Glomerular visceral epithelial cell (primary cell): Measurements from ENCODE around the gene HSD3B1.
"Not testable (repeated sequence)": the region's sequence is repeated elsewhere in the genome, so short reads cannot be mapped to it uniquely, and the experiment has no call there.

Source experiments
- DNase-seq: peaks from one replicate; pipeline ENCODE4 v3.0.0-alpha.2; 2016; ENCODE audit errors: extremely low spot score

The HSD3B1 gene

GRCh38 chr1:119553302-119554071, 46.5 kb downstream of the HSD3B1 start:
- DNase-seq: peak; percentile 8

DNA sequence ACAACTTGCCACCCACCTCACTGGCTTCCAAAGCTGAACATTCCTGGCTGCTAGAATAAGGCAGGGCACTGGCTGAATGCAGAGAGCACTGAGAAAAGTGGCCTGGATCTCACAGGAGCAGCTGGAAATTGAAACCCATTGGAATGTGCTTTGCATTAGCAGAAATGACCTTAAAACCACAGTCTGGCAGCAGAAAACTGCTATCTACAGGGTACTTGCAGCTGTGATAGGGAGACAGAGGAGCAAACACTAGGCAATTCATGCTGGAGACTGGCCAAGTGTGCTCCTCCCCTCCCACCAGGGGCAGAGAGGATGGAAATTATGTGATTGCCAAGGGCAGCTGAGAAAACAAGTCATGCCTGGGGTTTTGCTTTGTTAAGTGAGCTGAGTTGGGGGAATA, 47.2 kb downstream of the HSD3B1 start:
- DNase-seq: peak; percentile 83

DNA sequence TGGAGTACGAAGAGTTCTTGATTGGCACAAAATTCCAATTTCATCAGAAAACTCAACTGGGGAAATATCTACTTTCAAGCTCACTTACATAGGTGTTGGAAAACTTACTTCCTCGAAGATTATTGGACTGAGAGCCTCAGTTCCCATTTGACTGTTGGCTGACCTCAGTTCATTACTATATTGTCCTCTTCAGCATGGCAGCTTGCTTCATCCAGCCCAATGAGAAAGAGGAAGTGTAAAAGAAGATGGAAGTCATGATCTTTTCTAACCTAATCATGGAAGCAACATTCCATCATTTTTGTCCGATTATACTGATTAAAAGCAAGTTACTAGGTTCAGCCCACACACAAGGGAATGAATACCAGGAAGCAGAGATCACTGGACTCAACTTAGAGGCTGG, 49.4 kb downstream of the HSD3B1 start:
- no peak for DNase-seq

DNA sequence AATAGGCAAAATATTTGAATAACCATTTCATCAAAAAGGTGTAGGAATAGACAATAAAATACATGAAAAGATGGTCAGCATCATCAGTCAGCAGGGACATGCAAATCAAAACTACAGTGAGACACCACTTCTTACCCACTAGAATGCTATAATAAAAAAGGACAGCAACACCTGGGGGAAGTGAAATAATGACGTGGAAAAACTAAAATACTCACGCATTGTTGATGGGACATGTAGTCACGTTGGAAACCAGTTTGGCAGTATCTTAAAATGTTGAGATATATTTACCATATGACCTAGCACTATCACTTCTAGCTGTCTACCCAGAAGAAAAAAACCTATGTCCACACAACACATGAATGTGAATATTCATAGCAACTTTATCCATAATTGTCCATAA, 53.4 kb downstream of the HSD3B1 start:
- DNase-seq: not testable (repeated sequence)

- no peak for DNase-seq
Measured at GRCh38 chr1:119564548-119564947, 57.5 kb downstream of the HSD3B1 start.
